ENCODE measurements around the gene ACAA1. TPM values are rescaled to one million over a fixed set of nuclear protein-coding genes. Genes with fewer than 3 reads are reported as not detected.

The ACAA1 gene
- total and polyA plus RNA-seq, 4 donors, result 220 to 410 (median 340) TPM

- Histone ChIP-seq H3K27ac (ENCODE audit: low read depth in 1 of 2, low read length in 2 of 2) (no peak overlapping the region), H3K27me3 (ENCODE audit: control insufficient read depth in 4 of 4, insufficient read depth in 4 of 4, low read length in 3 of 4) (no peaks in the 10 kb centered on the region), H3K4me3 (ENCODE audit: low read depth in 1 of 3, low read length in 3 of 3) (no peak overlapping the region), H3K36me3 (ENCODE audit: control insufficient read depth in 4 of 4, insufficient read depth in 3 of 4, low read depth in 1 of 4, low read length in 3 of 4) (peaks cover 2 to 19% (median 16%) of the 10 kb centered on the region in 4 donors), H3K4me1 (ENCODE audit: control insufficient read depth in 4 of 4, insufficient read depth in 4 of 4, low read length in 3 of 4) (peaks cover 4 to 32% (median 23%) of the 10 kb centered on the region in 4 donors), H3K9ac (ENCODE audit: low read depth in 1 of 2, low read length in 2 of 2) (no peak overlapping the region), H3K9me3 (ENCODE audit: control insufficient read depth in 4 of 4, low read length in 3 of 4) (no peaks in the 10 kb centered on the region)
- WGBS, result 98% methylated on average over 13 of the region's 13 CpGs
- TF ChIP-seq, protein P1, sequence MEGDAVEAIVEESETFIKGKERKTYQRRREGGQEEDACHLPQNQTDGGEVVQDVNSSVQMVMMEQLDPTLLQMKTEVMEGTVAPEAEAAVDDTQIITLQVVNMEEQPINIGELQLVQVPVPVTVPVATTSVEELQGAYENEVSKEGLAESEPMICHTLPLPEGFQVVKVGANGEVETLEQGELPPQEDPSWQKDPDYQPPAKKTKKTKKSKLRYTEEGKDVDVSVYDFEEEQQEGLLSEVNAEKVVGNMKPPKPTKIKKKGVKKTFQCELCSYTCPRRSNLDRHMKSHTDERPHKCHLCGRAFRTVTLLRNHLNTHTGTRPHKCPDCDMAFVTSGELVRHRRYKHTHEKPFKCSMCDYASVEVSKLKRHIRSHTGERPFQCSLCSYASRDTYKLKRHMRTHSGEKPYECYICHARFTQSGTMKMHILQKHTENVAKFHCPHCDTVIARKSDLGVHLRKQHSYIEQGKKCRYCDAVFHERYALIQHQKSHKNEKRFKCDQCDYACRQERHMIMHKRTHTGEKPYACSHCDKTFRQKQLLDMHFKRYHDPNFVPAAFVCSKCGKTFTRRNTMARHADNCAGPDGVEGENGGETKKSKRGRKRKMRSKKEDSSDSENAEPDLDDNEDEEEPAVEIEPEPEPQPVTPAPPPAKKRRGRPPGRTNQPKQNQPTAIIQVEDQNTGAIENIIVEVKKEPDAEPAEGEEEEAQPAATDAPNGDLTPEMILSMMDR (IDR thresholded peaks at IDR 0.05; ENCODE audit: low read depth, low read length, missing input control), result no peak
- TF ChIP-seq GABPA (IDR thresholded peaks at IDR 0.05 in 1 of 2, conservative IDR thresholded peaks at IDR 0.05 in 1 of 2), result no peak
- TF ChIP-seq JUND (IDR thresholded peaks at IDR 0.05), result no peak
- TF ChIP-seq FOXA1 (IDR thresholded peaks at IDR 0.05), result no peak
- peak; percentile 32 for DNase-seq (ENCODE audit: low spot score)
These were observed 3.6 kb upstream of the ACAA1 start for GRCh38 chr3:38140326-38141172.

DNA sequence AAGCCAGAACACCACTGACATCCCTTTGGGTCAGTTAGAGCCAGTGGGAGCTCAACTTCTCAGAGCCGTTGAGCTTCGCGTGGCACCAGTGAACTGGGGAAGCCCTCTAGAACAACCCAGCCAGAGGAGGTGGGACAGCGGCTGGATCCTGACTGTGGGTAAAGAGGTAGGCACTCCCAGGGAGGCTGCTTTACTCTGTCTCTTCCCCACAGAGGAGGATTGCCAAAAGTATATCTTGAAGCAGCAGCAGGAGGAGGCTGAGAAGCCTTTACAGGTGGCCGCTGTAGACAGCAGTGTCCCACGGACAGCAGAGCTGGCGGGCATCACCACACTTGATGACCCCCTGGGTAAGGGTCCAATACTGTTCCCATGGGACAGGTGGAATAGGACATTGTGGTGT, 2.7 kb upstream of the ACAA1 start:
- DNase-seq (ENCODE audit: low spot score), result peak; percentile 32
- H3K27ac ChIP-seq (ENCODE audit: low read depth in 1 of 2, low read length in 2 of 2), result peak overlapping the region in 1 of 2 donors; percentile 96
- H3K4me1 ChIP-seq (ENCODE audit: control insufficient read depth in 4 of 4, insufficient read depth in 4 of 4, low read length in 3 of 4), result peaks cover 4 to 39% (median 28%) of the 10 kb centered on the region in 4 donors
- H3K27me3 ChIP-seq (ENCODE audit: control insufficient read depth in 4 of 4, insufficient read depth in 4 of 4, low read length in 3 of 4), result no peaks in the 10 kb centered on the region
- H3K4me3 ChIP-seq (ENCODE audit: low read depth in 1 of 3, low read length in 3 of 3), result peak overlapping the region; percentile 78 to 96 (median 83)
- no peak for TF ChIP-seq FOXA1 (IDR thresholded peaks at IDR 0.05)
- no peak for TF ChIP-seq HNF4A (conservative IDR thresholded peaks at IDR 0.05)
- TF ChIP-seq GABPA (IDR thresholded peaks at IDR 0.05 in 1 of 2, conservative IDR thresholded peaks at IDR 0.05 in 1 of 2), result no peak
- no peak for TF ChIP-seq JUND (IDR thresholded peaks at IDR 0.05)
- no peak for TF ChIP-seq TAF1 (conservative IDR thresholded peaks at IDR 0.05)
- peaks cover 2 to 19% (median 16%) of the 10 kb centered on the region in 4 donors for H3K36me3 ChIP-seq (ENCODE audit: control insufficient read depth in 4 of 4, insufficient read depth in 3 of 4, low read depth in 1 of 4, low read length in 3 of 4)
- H3K9ac ChIP-seq (ENCODE audit: low read depth in 1 of 2, low read length in 2 of 2), result peak overlapping the region; percentile 82 to 92
- WGBS, result 82% methylated on average over 7 of the region's 7 CpGs
- no peaks in the 10 kb centered on the region for H3K9me3 ChIP-seq (ENCODE audit: control insufficient read depth in 4 of 4, low read length in 3 of 4)

DNA sequence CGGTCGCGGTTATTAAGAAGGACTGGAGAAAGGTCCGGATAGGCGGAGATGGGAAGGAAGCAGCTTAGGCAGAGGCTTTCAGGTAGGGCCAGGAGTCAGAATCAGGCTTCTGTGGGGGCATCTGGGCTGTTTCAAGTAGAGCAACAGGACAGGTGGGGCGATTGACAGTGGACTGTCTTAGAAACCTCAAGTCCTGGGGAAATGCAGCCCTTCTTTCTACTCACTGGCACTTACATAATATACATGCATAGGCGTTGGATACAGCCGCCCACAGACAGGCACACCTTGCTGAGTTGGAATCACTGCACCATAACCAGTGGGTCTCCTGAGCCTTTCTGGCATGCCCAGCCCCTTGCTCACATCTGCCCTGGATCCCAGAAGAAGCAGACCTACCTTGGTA, 2.3 kb upstream of the ACAA1 start:
- peak overlapping the region; percentile 82 to 92 for H3K9ac ChIP-seq (ENCODE audit: low read depth in 1 of 2, low read length in 2 of 2)
- H3K9me3 ChIP-seq (ENCODE audit: control insufficient read depth in 4 of 4, low read length in 3 of 4), result no peaks in the 10 kb centered on the region
- peak overlapping the region; percentile 78 to 96 (median 83) for H3K4me3 ChIP-seq (ENCODE audit: low read depth in 1 of 3, low read length in 3 of 3)
- TF ChIP-seq HNF4G (IDR thresholded peaks at IDR 0.05) (no peak), HNF4A (conservative IDR thresholded peaks at IDR 0.05) (no peak), YY1 (IDR thresholded peaks at IDR 0.05) (no peak), SP1 (IDR thresholded peaks at IDR 0.05) (no peak)
- TF ChIP-seq, protein P2, sequence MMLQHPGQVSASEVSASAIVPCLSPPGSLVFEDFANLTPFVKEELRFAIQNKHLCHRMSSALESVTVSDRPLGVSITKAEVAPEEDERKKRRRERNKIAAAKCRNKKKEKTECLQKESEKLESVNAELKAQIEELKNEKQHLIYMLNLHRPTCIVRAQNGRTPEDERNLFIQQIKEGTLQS (IDR thresholded peaks at IDR 0.05), result no peak
- 4% methylated on average over 8 of the region's 8 CpGs for WGBS
- DNase-seq (ENCODE audit: low spot score), result no peak
- H3K4me1 ChIP-seq (ENCODE audit: control insufficient read depth in 4 of 4, insufficient read depth in 4 of 4, low read length in 3 of 4), result peaks cover 4 to 43% (median 33%) of the 10 kb centered on the region in 4 donors
- no peaks in the 10 kb centered on the region for H3K27me3 ChIP-seq (ENCODE audit: control insufficient read depth in 4 of 4, insufficient read depth in 4 of 4, low read length in 3 of 4)
- H3K36me3 ChIP-seq (ENCODE audit: control insufficient read depth in 4 of 4, insufficient read depth in 3 of 4, low read depth in 1 of 4, low read length in 3 of 4), result peaks cover 2 to 19% (median 17%) of the 10 kb centered on the region in 4 donors
- peak overlapping the region; percentile 88 to 96 for H3K27ac ChIP-seq (ENCODE audit: low read depth in 1 of 2, low read length in 2 of 2)

All from liver (tissue), 9 donors.